Measurements from ENCODE around the gene CELSR3.

The CELSR3 gene

GRCh38 chr3:48686538-48687219 lies 24.0 kb upstream of the CELSR3 start:
- no peak for DNase-seq

- DNase-seq = peak; percentile 93
Observed at GRCh38 chr3:48685603-48686511, 23.2 kb upstream of the CELSR3 start, which contains the start of gene NCKIPSD. TSS of gene NCKIPSD (minus strand) at chr3:48685915. CDS start at chr3:48685807, 108 bp downstream.

GRCh38 chr3:48685293-48685602 lies 22.6 kb upstream of the CELSR3 start:
- no peak for DNase-seq

DNA sequence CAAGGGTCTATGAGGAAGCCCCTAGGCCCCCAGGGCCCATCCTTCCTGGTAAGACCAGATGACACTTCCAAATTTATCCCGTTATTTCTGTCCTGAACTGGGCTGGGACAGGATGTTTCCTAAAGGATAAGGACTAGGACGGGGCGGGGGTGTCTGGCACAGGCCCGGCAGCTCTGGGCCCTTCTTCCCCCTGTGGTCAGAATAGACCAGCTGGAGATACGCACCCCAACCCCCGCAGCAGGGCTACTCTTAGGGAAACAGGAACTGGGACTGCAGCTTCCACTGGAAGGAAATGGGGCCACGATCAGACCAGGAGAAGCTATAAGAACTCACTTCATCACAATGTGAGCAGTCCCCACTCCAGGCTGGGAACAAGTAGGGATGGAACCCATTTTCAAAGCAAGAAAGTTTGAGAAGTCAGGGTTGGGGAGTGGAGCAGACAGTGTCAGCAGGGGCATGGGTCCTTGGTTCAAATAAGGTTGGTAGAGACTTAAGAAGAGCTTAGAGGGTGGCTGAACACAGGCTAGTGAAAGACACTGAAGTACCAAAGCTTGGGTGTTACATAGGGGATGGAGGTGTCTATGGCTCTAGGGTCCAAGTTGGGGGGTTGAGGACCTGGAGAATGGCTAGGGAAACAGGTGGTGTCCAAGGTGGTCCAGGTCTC lies 21.9 kb upstream of the CELSR3 start:
- no peak for DNase-seq

- DNase-seq = no peak
Observed at GRCh38 chr3:48684054-48684349, 21.3 kb upstream of the CELSR3 start.

- DNase-seq = no peak
Observed at GRCh38 chr3:48682786-48683185, 20.1 kb upstream of the CELSR3 start.

DNA sequence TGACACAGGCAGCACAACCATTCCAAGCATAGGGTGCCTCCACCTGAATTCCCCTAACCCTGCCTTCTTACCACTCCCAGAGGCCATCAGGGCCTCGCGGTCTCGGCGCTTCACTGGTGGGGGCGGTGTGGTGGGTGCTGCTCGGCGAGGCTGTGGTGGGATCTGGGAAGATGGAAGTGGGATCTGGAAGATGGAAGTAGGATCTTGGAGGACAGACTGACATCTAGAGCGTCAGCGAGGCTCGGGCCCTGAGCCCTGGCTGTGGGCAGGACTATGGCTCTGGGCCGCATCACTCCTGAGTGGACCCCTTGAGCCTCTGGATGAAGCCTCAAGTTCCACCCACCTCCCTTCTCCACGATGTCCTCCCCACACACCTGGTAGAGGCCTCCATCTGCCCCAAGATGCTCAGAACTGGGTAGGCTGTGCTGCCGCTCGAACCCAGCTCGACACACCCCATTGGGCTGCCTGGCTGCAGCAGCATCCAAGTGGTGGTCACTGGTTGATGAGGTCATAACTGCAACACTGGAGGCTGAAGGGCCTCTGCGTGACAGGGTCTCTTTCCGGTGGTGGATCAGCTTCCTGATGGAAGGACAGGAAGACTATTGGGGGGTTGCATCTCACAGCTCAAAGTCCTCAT lies 19.4 kb upstream of the CELSR3 start:
- no peak for DNase-seq

GRCh38 chr3:48681541-48681880 lies 18.8 kb upstream of the CELSR3 start:
- DNase-seq = no peak

DNA sequence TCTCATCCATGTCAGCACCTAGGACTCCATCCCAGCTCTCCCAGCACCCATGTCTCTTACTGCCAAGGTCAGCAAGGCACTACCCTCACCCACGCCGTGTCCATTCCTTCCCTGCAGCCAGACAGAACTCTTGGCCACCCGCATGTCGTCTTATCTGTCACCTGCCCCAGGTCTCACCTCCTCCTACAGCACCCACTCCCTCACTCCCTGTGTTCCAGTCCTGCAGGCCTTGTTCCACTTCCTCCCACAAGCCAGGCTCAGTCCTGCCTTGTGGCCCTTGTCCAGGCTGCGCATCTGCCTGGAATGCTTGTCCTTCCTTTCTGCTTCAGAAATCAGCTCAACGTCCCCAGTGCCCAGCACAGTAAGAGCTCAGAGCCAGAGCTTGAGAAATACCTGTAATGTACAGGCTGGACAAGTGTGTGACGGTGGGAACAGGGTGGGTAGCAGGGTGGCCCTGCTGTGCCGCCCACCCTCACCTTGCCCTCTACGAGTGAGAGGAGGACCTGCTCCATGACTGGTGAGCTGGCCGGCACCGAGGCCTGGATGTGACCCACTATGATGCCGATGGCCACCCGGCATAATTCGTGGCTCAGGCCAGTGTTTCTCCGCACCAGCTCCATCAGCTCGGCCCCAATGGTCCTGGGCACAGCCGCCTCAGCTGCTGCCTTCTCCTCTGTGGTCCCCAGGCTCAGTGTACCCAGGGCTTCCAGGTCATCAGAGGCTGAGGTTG lies 18.3 kb upstream of the CELSR3 start:
- DNase-seq = no peak

DNA sequence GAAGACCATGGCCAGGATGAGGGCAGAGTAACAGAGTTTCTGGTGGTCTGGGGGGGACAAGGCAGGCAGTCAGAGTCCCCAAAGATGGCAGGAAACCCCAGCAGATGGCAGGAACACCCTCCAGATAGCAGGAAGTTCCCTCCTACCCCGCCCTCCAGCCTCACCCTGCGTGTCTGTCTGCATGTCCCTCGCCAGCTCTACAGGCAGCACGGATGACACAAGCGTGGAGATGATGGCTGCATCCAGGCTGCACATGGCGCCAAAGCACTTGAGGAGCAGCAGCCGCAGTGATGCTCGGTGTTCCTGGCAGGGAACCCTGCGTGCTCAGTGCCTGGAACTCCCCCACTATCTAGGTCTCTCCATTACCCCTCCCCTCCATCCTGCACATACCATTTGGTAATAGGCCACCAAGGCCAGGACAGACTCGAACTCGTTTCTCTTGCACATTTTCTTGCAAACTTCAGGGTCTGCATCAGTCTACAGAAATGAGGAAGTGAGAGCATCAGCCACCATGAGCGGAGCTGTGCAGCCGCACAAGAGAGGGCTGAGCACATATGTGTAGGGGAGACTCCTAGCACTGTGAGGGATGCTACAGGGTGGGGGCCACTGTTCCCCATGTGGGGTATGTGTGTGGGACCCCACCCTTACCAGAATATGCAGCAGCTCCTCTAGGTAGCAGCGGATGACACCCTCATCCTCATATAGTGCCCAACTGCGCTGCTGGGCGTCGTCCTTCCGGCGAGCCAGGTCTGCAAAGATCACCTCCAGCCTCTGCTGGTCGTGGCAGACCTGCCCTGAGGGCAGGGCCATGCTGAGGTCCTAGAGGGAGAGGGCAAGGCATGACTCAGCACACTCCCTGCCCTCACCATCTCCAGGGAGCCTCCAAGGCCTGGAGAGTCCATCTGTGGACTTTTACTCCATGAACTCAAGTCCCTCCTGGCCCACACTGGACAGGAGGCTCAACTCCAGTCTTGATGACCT lies 17.0 kb upstream of the CELSR3 start:
- DNase-seq = no peak

GRCh38 chr3:48678566-48679380 lies 16.1 kb upstream of the CELSR3 start:
- no peak for DNase-seq

- DNase-seq = no peak
Observed at GRCh38 chr3:48678056-48678455, 15.4 kb upstream of the CELSR3 start.

DNA sequence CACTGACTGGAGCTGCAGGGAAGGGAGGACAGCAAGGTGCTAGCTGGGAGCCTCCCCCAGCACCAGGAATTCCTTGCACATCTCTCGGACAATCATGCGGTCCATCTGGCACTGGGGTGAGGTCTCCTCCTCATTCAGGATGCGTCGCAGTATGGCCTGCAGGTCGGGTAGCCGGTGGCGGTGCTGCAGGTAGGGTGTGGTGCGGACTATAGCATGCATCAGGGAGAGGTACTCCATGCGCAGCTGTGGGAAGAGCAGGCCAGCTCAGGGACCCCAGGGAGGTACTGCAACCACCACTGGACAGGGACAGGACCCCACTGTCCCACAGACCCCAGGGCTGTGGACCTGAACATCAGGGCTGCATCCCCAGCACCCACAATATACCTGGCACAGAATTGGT lies 11.8 kb upstream of the CELSR3 start:
- no peak for DNase-seq

- DNase-seq = no peak
Observed at GRCh38 chr3:48672522-48672921, 9.8 kb upstream of the CELSR3 start.

- no peak for DNase-seq
Observed at GRCh38 chr3:48664929-48665328, 2.2 kb upstream of the CELSR3 start.

GRCh38 chr3:48664313-48664644 lies 1.6 kb upstream of the CELSR3 start:
- DNase-seq = no peak

GRCh38 chr3:48663489-48664312 lies 1.0 kb upstream of the CELSR3 start:
- peak; percentile 76 for DNase-seq

- DNase-seq = no peak
Observed at GRCh38 chr3:48662145-48662752, 437 bp downstream of the CELSR3 start.

DNA sequence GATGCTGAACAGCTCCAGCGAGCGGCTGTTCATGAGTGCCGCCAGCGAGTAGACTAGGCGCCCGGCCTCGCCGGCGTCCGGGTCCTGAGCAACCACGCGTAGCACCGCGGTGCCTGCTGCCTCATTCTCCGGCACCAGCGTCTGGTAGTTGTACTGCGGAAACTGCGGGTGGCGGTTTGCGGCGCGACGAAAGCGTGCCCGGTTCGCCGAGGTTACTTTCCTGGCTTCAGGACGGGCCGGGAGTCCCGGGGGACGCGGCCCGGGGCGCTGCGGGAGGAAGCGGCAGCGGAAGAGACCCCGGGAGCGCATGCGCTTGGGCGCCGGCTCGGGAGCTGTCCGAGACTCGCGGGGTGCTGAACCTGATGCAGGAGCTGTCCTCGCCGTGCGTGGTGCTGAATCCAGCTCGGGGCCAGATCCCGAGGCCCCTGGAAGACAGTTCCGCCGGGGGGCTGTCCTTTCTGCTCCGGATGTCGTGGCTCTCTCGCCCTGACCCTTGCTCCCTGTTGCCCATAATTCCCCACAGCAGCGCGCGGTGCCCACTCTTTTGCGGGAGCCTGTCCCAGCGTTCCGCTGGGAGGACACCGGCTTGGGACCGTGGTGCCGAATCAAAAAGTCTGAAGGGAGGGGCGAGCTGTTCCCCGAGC lies 1.1 kb downstream of the CELSR3 start:
- peak; percentile 67 for DNase-seq

Measured in activated CD8-positive, alpha-beta memory T cell treated with anti-CD3 and anti-CD28 coated beads, Interleukin-2, amount 50 U/mL, for 4 hours (primary cell).